Chondrocyte (in vitro differentiated cells): ENCODE measurements around the gene KNG1. TPM values are rescaled to one million over a fixed set of nuclear protein-coding genes. Genes with fewer than 3 reads are reported as not detected.

ENCODE experiments used
- DNase-seq: peaks from one replicate; pipeline ENCODE4 v3.0.0; 2021; ENCODE audit warnings: mixed read lengths, low spot score
- H3K27ac Mint-ChIP-seq: one replicate; pipeline ENCODE4 v1.8.0; 2021; ENCODE audit warnings: mild to moderate bottlenecking, moderate library complexity, mixed read lengths; ENCODE audit not compliant: unreplicated experiment
- H3K27me3 Mint-ChIP-seq: 2 replicates; pipeline ENCODE4 v1.8.0; 2021; ENCODE audit warnings: low read depth, mixed read lengths
- H3K36me3 Mint-ChIP-seq: 2 replicates; pipeline ENCODE4 v1.8.0; 2021; ENCODE audit warnings: low read depth, mixed read lengths
- H3K4me1 Mint-ChIP-seq: 2 replicates; pipeline ENCODE4 v1.8.0; 2021; ENCODE audit warnings: low read depth, mild to moderate bottlenecking, mixed read lengths
- H3K4me3 Mint-ChIP-seq: one replicate; pipeline ENCODE4 v1.8.0; 2021; ENCODE audit warnings: mild to moderate bottlenecking, moderate library complexity, mixed read lengths; ENCODE audit not compliant: unreplicated experiment
- H3K9me3 Mint-ChIP-seq: 2 replicates; pipeline ENCODE4 v1.8.0; 2021; ENCODE audit warnings: low read depth, mixed read lengths
- microRNA-seq: library from miRNA; unstranded; fragments of <30 nt; microRNA quantifications from one replicate; pipeline ENCODE4 v1.2.0, GENCODE V29; 2020; ENCODE audit warnings: borderline number of aligned reads
- total RNA-seq: library from RNA; stranded (reverse); gene quantifications from 3 replicates; pipeline ENCODE4 v1.2.1, GENCODE V29; 2021
- TF ChIP-seq, protein P1 (sequence below): fragments of 200-600 bp; sonication (generic); IDR thresholded peaks from 2 replicates; pipeline ENCODE4 v1.5.0; 2021; ENCODE audit warnings: antibody characterized with exemption, mild to moderate bottlenecking, moderate library complexity

KNG1 gene
- total RNA-seq, 1 donor from 2014 or later = not detected

DNA sequence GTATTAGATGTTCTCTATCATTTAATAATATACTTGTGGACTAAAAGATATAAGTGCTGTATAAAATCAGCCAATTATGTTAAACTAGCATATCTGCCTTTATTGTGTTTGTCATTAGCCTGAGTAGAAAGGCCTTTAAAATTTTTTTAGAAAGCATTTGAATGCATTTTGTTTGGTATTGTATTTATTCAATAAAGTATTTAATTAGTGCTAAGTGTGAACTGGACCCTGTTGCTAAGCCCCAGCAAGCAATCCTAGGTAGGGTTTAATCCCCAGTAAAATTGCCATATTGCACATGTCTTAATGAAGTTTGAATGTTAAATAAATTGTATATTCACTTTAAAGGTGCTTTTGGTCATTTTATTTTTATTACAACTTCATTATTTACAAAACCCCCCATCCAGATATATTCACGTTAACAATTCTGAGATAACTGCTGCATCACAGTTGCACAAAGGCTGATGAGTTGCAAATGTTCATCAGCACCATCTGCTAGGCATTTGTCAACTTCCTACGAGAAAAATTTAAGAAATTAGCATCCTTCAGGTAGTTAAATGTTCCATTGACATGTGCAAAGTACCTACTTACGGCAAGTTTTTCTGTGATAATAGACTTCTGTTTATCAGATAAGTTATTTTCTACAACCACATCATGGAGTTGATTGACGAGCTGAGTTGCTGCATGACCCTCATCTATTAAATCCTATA is 72.5 kb downstream of the KNG1 start:
- H3K27me3 Mint-ChIP-seq = no peaks in the 10 kb centered on the region
- peak overlapping the region; percentile 66 for H3K27ac Mint-ChIP-seq
- H3K4me1 Mint-ChIP-seq = peaks cover 48% of the 10 kb centered on the region
- peaks cover 47% of the 10 kb centered on the region for H3K36me3 Mint-ChIP-seq
- TF ChIP-seq, protein P1, sequence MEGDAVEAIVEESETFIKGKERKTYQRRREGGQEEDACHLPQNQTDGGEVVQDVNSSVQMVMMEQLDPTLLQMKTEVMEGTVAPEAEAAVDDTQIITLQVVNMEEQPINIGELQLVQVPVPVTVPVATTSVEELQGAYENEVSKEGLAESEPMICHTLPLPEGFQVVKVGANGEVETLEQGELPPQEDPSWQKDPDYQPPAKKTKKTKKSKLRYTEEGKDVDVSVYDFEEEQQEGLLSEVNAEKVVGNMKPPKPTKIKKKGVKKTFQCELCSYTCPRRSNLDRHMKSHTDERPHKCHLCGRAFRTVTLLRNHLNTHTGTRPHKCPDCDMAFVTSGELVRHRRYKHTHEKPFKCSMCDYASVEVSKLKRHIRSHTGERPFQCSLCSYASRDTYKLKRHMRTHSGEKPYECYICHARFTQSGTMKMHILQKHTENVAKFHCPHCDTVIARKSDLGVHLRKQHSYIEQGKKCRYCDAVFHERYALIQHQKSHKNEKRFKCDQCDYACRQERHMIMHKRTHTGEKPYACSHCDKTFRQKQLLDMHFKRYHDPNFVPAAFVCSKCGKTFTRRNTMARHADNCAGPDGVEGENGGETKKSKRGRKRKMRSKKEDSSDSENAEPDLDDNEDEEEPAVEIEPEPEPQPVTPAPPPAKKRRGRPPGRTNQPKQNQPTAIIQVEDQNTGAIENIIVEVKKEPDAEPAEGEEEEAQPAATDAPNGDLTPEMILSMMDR = no peak
- H3K4me3 Mint-ChIP-seq = no peak overlapping the region
- no peak for DNase-seq
- H3K9me3 Mint-ChIP-seq = no peaks in the 10 kb centered on the region

DNA sequence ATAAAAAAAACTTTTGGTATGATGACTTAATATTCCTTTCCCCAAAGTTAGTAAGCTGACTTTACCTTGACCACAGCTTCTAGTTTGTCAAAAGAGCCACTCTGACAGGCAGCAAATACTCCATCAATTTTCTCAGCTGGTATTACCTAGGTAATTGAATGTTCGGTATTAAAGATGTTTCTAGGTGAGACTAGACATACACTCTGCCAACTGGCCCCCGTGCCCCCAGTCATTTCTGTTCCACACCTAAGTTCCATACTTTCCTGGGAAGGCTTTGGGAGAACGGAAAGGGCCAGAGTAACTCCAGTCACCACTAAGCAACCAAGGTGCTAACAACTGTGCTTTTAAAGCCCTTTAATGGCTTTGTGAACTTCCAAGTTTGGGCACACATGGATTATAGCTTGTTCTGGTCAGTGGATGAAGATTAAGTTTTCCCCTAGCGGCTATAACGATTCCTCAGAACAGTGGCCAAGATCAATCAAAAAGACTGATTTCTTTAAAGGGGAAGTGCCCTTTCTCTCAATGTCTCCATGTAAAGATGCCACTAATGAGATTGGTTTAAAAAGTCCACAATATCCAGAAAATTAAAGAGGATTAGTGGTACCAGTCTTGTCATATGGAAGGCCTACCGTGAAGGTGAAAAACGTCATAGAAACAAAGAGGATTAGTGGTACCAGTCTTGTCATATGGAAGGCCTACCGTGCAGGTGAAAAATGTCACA is 73.3 kb downstream of the KNG1 start:
- Mint-ChIP-seq H3K4me1 (peaks cover 41% of the 10 kb centered on the region), H3K27me3 (no peaks in the 10 kb centered on the region), H3K27ac (peak overlapping the region; percentile 66), H3K36me3 (peaks cover 40% of the 10 kb centered on the region), H3K4me3 (no peak overlapping the region), H3K9me3 (no peaks in the 10 kb centered on the region)
- DNase-seq = no peak
- TF ChIP-seq, protein P1 = peak; percentile 34

Small RNAs within 50 kb of the gene (microRNA-seq; reads per million reads assigned to microRNA genes)
- gene MIR1248 = 22.2 reads per million, percentile 38 among the genes with 10 or more reads in this experiment

Other genes starting within 250 kb of the KNG1 start
- gene CRYGS, start 173.0 kb upstream of the KNG1 start, total RNA-seq = 1.7 to 3.1 TPM (median 2.8 TPM) in 3 replicates
- 12.8 to 19.6 TPM (median 13.8 TPM) in 3 replicates for gene TBCCD1, start 150.0 kb upstream of the KNG1 start, total RNA-seq
- gene DNAJB11, start 146.6 kb upstream of the KNG1 start, total RNA-seq = 63.6 to 91.1 TPM (median 67.6 TPM) in 3 replicates
- not detected in 3 replicates for gene AHSG, start 104.3 kb upstream of the KNG1 start, total RNA-seq
- not detected in 3 replicates for gene FETUB, start 77.0 kb upstream of the KNG1 start, total RNA-seq
- not detected in 3 replicates for gene HRG, start 51.3 kb upstream of the KNG1 start, total RNA-seq
- 311 to 422 TPM (median 322 TPM) in 3 replicates for gene EIF4A2, start 66.2 kb downstream of the KNG1 start, total RNA-seq
- 12.4 to 24.2 TPM (median 15.8 TPM) in 3 replicates for gene RFC4, start 89.1 kb downstream of the KNG1 start, total RNA-seq
- 0.05 TPM in 1 of 3 replicates, not detected in the others for gene ADIPOQ, start 125.4 kb downstream of the KNG1 start, total RNA-seq
- gene ST6GAL1, start 213.2 kb downstream of the KNG1 start, total RNA-seq = 21.9 to 36.6 TPM (median 33.9 TPM) in 3 replicates